Globus pallidus (tissue), 1 donor: ENCODE measurements around the gene DNAH10.

ENCODE experiments used
- DNase-seq: peaks from one replicate; pipeline ENCODE4 v3.0.0-alpha.2; 2015; ENCODE audit warnings: low spot score

The DNAH10 gene

GRCh38 chr12:123761841-123762714, at the start of gene DNAH10:
DNAH10 (plus strand) TSS chr12:123762301; CDS start chr12:123762337, 36 bp downstream.
- no peak for DNase-seq

- DNase-seq: no peak
Observed at GRCh38 chr12:123712780-123713319, 49.3 kb upstream of the DNAH10 start.

GRCh38 chr12:123713398-123713797, 48.7 kb upstream of the DNAH10 start:
- DNase-seq: no peak

GRCh38 chr12:123713823-123714585, 48.1 kb upstream of the DNAH10 start:
- no peak for DNase-seq

GRCh38 chr12:123715195-123715594, 46.9 kb upstream of the DNAH10 start:
- DNase-seq: no peak

- DNase-seq: no peak
Observed at GRCh38 chr12:123717350-123717749, 44.8 kb upstream of the DNAH10 start.

- DNase-seq: no peak
Observed at GRCh38 chr12:123720141-123720814, 41.8 kb upstream of the DNAH10 start.

GRCh38 chr12:123721245-123721644, 40.9 kb upstream of the DNAH10 start:
- DNase-seq: no peak

- no peak for DNase-seq
Observed at GRCh38 chr12:123723011-123723410, 39.1 kb upstream of the DNAH10 start.

GRCh38 chr12:123723765-123724164, 38.3 kb upstream of the DNAH10 start:
- DNase-seq: no peak

GRCh38 chr12:123726244-123726643, 35.9 kb upstream of the DNAH10 start:
- DNase-seq: no peak

GRCh38 chr12:123726962-123727361, 35.1 kb upstream of the DNAH10 start:
- DNase-seq: no peak

- no peak for DNase-seq
Observed at GRCh38 chr12:123727878-123728277, 34.2 kb upstream of the DNAH10 start.

- no peak for DNase-seq
Observed at GRCh38 chr12:123731596-123731995, 30.5 kb upstream of the DNAH10 start.

- DNase-seq: no peak
Observed at GRCh38 chr12:123732251-123732650, 29.9 kb upstream of the DNAH10 start.

GRCh38 chr12:123733229-123733628, 28.9 kb upstream of the DNAH10 start:
- DNase-seq: no peak

GRCh38 chr12:123734268-123734667, 27.8 kb upstream of the DNAH10 start:
- DNase-seq: no peak

GRCh38 chr12:123741937-123742572, 20.0 kb upstream of the DNAH10 start:
- no peak for DNase-seq

GRCh38 chr12:123743002-123743401, 19.1 kb upstream of the DNAH10 start:
- no peak for DNase-seq

- no peak for DNase-seq
Observed at GRCh38 chr12:123744836-123745235, 17.3 kb upstream of the DNAH10 start.

GRCh38 chr12:123747309-123747708, 14.8 kb upstream of the DNAH10 start:
- DNase-seq: no peak

GRCh38 chr12:123748161-123748560, 13.9 kb upstream of the DNAH10 start:
- no peak for DNase-seq
